Glomerular endothelial cell (primary cell): Measurements from ENCODE around the gene SHISA3. TPM values are rescaled to one million over a fixed set of nuclear protein-coding genes. Genes with fewer than 3 reads are reported as not detected.

Experiments
- DNase-seq: peaks from one replicate; pipeline ENCODE4 v3.0.0-alpha.2; 2011; ENCODE audit warnings: low read depth, low spot score; ENCODE audit errors: extremely low read depth
- total RNA-seq: library from RNA; depleted of rRNA; stranded (reverse); fragments of >200 nt; gene quantifications from 2 replicates; pipeline ENCODE4 v1.2.3, GENCODE V29; 2015

SHISA3 gene
- total RNA-seq, 1 donor from 2014 or later = 3.2 TPM

DNA sequence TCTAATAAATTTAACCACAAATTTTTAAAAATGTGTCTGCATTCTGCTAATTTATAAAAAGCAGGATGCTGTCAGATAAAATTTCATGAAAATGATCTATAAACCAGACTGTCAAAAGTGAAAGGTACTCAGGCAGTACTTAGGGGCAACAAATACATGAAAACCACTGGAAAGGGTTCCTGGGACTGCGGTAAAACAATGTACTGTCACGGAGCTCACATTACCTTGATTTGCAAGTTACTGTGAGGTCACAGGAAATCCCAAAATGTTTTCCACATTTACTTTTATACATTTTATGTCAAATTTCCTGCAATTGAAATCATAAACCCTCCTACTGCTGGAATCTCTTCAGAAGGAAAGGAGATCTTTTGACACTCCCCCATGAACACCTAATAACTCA is 45.3 kb downstream of the SHISA3 start:
- DNase-seq = no peak

DNA sequence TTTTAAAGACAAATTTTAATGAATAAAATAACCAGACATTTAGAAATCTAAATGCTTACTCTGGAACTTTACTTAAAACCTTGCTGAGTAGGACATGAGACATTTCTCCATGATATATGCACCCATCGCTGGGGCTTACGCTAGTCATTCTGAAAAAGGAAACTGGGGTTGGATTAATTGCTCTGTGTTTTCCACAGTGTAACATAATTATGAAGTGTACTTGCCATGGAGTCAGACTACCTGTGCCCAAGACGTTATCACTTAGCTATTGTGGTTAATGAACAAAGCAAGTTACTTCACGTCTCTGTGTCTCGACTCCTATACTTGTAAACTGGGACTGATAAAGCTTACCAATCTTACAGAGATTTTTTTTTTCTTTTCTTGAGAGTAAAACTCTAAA is 47.8 kb downstream of the SHISA3 start:
- DNase-seq = no peak

DNA sequence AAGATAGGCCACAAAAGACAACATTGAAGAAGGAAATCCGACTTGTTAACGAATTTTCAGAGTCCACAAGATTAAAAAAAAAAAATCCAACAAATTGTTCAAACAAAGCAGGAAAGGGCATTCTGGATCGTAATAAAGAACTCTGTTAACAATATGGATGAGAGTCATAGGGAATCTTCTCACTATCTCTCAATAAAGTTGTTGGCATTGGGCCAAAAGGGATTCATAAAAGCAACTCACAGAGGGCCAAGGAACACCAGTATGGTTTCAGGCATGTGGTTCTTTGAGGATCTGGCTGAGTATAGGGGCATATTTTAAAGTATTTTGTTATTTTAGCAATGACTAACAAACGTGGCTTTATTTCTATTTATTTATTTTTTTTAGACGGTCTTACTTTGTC is 49.5 kb downstream of the SHISA3 start:
- DNase-seq = no peak

Other genes with a start within 250 kb of the SHISA3 start
- 0.53 and 1.7 TPM in 2 replicates for gene BEND4, start 244.8 kb upstream of the SHISA3 start, total RNA-seq